Ureter (tissue), 1 donor: ENCODE data around the gene CHTOP. TPM values are rescaled to one million over a fixed set of nuclear protein-coding genes. Genes with fewer than 3 reads are reported as not detected.

ENCODE experiments used
- DNase-seq: peaks from one replicate; pipeline ENCODE4 v3.0.0-alpha.2; 2020; ENCODE audit warnings: low spot score
- total RNA-seq: library from RNA; stranded (reverse); gene quantifications from one replicate; pipeline ENCODE4 v1.2.4, GENCODE V29; 2023
- donor health status: DM: yes; HTN: yes; CAD: no.

Gene CHTOP
- total RNA-seq, 1 donor from 2014 or later = 91.7 TPM

DNA sequence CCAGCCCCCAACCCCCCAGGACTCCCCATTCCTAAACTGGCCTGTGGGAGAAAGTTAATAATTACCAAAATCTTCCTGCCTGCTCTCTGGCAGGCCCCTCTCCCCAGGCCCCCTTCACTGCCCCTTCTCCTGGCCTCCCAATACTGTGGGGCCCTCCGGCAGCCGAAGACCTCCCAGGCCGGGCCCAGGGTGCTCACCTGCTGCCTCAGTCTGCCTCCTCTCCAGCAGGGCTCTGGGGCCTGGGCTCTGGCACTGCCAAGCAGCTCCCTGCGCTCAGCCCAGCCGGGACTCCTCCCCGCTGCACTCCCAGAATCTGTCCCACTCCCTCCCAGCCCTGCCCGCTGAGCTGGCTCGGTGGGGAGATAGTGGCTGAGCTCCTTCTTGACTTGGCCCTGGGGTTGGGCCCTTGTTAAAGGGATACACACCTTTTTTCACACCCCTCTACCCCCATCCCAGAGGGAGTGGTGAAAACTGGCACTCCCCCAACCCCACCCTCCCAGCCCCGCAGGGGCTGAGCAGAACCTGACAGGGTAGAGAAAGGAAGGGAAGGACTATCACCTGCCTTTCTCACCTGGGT, 21.0 kb upstream of the CHTOP start, which contains the start of gene S100A16:
Gene S100A16 (minus strand): TSS at position 383 of the 577 bp plus-strand sequence. CDS start 4,986 bp downstream, outside the sequence.
- peak; percentile 89 for DNase-seq

DNA sequence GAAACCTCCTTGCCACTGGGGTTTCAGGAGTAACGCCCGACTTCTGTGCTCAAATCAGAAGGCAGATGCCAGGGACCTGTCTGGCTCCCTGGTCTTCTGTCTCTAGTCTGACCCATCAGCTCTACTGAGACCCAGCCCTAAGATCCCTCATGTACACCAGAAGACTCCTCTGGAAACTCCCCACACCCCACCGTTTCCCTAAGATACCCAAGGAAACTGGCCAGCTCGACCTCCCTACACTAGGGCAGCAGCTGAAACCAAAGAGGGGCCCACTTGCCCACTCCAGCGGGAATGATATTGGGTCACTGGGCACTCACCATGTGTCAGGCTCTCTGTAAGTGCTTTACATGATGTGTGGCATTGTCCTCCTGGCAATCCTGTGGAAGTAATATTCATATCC, 20.5 kb upstream of the CHTOP start:
- no peak for DNase-seq

DNA sequence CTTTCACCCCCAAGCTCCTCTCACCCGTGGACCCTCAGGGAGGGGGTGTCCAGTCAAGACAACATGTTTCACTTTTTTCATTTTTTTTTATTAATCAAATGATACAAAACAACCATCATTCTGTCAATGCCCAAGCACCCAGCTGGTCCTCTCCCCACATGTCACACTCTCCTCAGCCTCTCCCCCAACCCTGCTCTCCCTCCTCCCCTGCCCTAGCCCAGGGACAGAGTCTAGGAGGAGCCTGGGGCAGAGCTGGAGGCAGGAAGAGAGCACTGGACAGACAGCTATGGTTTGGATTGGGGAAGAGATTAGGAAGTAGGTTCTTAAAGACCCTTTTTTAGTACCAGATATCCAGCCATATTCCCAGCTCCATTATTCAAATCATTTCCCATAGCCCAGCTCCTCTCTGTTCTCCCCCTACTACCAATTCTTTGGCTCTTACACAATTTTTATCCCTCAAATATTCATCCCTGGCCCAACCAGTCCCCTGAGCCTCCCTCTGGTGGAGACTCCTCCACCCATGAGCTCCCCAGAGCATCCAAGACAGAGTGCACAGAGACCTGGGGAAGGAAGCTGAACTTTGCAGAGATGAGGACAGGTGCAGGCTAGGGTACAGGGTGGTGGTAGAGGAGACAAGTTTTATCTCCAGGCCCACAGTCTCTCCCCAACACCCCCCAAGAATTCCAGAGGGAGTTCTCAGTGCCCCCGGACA, 19.5 kb upstream of the CHTOP start:
- no peak for DNase-seq

DNA sequence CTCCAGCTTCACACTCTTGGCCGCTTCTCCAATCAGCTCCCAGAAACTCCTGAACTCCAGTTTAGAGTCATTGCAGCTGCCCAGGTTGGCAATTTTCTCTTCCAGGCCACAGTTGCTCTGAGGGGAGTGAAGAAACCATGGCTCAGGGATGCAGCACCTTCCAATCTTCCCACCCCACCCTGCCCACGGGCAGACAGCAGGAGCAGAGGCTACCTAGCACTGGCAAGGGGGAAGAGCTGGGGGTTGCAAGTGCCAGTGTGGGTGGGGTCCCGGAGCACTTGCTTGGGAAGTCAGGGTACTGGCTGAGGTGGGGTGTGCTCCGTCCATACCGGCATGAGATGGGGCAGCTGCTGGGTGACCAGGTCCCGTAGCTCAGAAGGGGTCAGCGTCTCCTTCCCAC, 19.0 kb upstream of the CHTOP start:
- DNase-seq = no peak

DNA sequence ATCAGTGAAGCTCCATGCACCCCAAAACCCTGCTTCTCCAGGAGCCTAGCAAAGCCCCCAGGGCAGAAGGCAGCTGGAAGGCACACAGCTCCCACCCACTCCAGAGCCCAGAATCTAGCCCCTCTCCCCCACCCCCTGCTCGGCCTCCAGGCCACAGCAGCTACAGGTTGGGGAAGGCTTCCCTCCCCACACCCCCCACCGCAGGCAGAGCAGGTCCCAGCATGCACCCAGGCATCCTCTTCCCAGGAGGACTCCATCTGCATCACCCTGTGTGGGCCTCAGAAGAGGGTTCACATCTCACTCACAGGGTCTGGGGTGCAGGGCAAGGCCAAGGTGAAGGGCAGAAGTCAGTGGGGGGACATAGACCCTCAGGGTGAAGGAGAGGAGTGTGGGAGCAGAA, 18.5 kb upstream of the CHTOP start:
- no peak for DNase-seq

DNA sequence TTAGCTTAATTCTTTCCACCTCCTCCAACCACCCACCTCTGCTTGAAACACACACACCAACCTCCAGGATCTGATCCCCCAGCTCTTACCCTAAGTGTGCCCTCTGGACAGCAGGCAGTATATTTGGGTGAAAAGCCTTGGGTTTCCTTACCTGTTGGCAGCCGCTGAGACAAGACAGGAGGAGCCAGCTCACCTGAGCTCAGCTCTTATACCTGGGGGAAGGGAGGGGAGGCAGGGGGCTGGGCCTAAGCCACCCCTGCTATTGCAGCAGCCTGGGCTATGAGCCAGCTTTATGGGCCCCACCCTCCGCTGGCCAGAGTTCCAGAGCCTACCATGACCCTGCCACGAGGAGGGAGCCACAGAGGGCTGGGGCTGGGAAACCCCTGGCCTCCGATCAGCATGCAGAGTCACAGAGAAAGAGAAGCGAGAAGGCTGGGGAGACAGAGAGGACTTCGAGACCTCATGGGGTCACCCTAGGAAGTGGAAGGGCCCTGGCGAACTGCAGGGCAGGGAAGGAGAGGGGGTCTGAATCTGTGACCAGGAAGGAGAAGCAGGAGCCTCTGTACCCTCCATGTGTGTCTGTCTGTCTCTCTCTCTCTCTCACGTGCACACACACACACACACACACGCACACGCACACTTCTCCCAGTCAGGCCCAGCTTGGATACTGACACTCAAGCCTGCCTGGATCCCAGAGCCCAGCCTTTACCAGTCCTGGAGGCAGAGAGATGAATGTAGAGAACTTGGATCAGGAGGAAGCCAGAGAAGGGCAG, 17.5 kb upstream of the CHTOP start, which contains the start of gene S100A14:
Gene S100A14 (minus strand): TSS at position 182 of the 773 bp plus-strand sequence. CDS start 467 bp downstream, outside the sequence.
- DNase-seq = peak; percentile 77

DNA sequence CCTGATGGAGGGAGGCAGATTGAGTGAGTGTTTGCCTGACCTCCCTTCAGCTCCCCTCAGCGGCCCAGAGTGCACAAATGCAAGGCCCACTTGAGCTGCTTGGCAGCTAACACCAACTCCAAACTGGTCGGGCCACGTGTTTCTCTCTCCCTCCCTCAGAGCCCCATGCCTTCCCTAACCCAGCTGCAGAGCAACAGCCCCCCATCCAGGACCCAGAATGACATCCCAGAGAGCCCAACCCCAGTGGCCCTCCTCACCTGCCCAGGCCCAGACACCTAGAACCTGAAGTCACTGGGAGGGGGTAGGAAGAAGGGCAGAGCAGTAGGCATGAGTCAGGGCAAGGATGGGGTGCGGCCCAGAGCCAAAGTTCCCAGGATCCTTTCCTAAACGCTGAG, 17.0 kb upstream of the CHTOP start:
- DNase-seq = no peak

DNA sequence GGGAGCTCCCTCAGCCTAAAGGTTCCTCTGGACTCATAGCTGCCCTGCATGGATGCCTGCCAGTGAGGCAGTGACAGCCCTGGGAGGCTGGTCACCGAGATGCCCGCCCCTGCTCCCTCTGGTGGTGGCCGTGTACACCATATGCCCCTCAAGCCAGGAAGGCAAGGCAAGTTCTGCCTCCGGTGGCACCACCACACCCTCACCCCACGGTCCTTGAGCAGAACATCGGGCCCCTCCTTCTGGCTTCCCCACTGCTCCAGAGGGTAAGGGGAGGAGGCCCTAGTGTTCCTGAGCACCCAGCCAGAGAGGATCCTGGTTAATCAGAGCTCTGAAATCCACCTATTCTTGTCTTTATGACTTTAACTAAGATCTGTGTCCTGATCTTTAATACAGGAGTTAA, 16.2 kb upstream of the CHTOP start:
- DNase-seq = peak; percentile 75

DNA sequence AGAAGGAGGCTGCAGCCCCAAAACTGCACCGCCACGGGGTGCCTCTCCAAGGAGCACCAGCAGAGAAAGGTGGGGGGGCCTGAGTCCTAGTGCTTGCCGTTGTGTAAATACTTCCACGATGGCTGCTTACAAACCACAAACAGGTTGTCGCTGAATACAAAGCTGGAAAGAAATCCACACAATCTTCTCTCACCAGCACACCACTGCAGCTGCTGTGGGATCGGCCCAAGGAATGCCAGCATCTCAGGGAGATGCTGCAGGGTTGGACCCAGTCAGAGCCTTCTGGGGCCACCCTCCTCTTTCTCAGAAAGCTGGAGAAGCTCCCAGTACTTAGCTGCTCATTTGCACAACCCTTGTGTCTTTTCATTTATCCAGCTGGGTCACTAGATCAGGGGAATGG, 14.7 kb upstream of the CHTOP start:
- DNase-seq = no peak

DNA sequence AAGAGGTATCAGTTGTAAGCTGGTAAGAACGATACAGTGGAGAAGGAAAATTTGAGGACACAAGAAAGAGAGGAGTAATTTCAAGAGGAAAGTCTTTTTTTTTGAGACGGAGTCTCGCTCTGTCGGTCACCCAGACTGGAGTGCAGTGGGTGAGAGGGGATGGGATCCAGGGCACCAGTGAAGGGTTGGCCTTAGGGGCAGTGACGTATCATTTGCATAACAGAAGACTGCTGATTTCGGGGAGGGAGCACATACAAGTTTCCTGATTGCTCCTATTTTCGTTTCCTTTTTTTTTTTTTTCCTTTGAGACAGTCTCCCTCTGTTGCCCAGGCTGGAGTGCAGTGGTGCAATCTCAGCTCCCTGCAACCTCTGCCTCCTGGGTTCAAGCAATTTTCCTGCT, 10.8 kb upstream of the CHTOP start:
- DNase-seq = no peak

DNA sequence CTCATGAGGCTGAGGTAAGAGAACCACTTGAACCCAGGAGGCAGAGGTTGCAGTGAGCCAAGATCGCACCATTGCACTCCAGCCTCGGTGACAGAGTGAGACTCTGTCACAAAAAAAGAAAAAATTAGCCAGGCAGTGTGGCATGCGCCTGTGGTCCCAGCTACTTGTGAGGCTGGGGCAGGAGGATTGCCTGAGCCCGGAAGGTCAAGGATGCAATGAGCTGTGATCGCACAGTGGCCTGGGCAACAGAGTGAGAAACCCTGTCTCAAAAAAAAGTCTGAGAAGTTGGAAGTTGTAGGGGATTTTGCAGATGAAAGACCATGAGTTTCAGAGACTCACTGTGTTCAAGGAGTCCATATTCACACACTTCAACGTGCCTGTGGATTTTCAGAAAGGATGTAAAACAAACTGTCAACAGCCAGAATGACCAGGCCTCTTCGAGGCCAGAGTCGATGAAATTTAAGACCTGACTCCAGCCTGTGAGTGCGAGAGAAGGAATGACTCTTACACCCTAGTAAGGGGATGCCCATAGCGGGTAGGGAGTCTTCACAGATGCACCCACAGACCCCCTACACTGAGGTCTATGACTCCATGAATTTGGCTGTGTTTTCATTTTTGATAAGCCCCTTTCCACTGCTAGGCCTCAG, 8.8 kb upstream of the CHTOP start:
- no peak for DNase-seq

DNA sequence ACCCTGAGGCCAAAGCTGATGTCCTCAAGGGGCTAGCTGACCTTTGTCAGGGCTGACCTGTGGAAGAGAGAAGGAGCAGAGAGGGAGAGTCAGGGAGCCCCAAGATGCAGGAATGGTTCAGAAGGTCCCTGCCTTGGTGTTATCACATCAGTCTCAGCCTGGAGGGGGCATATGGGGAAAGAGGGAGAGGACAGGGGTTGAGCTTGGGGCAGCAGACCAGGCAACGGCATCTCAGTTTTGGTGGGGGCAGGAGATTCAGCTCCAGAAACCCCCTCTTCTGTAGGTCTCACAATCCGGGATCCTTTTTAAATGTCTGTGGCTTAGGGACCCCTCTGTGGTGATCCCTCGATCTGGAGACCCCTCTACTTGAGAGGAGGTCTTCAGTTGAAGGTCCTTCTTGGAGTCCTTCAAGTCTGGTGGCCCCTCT, 7.4 kb upstream of the CHTOP start:
- no peak for DNase-seq

DNA sequence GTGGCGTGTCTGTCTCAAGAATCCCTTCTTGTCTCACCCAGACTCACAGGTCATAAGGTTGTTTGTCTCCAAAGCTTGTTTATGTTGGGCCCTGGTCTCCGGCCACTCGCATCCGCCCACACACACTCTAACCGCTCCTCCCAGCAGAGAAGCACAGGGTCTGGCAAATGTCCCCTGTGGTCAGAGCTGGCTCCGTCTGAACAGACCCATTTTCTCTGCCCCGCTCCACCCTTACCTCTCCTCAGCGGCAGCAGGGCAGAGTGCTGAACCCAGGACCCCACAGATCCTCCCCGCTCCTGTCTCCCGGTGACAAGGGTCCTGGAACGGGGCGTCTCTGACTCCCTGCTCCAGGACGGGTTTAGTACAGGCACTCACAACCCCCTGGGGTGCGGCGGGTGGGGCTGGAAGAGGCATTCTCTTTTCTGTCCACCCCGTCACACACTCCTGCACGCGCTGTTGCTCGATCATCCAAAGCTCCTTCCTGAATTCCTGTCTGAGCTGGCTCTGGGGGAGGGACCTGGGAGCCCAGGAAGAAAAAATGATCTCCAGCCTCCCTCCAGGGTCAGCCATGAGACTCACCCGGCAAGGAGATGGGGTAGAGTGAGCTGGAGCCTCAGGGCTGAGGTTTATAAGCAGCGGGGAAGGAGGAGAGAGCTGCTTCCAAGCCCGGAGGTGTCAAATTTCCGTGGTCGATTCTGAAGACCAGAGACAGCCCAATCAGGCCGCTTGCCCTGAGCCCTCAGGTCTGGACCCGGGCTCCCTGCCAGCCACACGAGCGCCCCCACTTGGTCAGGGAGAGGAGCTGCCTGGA, 6.8 kb upstream of the CHTOP start, which contains the start of gene S100A13:
Gene S100A13 (minus strand): TSS at position 602 of the 811 bp plus-strand sequence. CDS start 1,033 bp downstream, outside the sequence.
- peak; percentile 81 for DNase-seq

DNA sequence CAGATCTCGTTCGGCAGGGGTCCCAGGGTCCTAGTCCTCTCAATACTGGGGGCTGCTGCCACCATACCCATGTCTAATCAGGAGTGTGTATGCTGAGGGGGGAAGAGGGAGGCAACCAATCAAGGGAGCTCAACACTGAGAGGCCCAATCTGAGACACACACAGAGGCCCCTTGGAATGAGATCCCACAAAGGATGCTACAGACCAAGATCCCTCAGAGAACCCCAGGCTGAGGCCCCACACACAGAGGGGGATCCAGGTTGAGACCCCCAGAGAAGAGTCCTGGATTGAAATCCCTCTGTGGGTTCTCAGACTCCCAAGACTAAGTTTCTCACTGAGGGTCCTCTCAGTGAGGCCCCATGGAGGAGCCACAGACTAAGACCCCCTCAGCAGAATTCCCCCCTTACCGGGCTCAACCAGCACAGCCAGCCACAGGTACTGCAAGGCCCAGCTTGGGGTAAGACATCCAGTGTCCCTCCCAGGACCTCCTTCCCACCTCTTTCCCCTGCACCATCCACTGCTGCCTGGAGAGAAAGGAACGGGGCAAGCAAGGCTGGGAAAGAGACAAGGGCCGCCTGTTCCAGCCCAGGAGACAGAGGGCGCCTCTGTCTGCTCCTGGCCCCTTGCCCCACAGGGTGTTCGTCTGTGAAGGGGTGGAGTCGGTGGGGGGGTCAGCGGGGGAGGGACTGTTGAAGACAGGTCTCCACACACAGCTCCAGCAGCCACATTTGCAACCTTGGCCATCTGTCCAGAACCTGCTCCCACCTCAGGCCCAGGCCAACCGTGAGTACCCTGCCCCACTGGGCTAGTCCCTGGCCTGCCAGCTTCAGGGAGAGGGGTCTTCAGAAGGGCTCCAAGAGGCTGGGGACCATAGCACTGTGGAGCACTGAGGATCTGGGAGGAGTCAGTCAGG, 5.9 kb upstream of the CHTOP start, which contains the start of gene S100A1:
Gene S100A1 (plus strand): TSS at position 720 of the 912 bp plus-strand sequence. CDS start 2,088 bp downstream, outside the sequence.
- DNase-seq = no peak

DNA sequence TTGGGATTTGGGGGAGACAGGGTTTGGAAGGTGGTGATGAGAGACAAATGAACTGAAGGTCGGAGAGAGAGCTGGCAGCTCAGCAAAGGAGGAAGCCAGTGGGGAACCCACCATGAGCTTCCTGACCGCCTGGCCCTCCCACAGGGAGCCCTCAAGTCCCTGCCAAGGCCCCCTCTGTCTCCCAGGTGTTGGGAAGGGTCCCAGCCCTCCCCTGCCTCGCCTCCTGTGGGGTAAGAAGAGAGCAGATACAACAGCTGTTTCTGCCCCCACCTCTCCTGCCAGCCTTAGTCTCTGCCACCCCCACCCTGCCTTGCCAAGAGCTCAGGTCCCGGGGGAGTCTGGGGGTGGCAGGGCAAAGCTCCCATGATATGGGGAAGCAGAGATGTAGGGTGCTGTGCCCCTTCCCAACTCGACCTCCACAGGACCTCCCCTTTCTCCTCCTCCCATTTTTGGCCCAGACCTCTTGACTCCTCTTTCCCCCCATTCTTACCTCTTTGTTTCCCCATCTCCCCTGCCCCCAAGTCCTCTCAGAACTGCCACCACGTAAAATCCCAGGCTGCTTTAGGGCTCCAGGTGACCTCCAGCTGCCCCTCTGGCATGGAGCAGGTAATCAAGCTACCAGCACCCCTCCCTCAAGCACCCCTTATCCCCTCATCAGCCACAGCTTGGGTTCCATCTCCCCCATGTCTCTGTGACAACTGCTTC, 5.1 kb upstream of the CHTOP start:
- no peak for DNase-seq

DNA sequence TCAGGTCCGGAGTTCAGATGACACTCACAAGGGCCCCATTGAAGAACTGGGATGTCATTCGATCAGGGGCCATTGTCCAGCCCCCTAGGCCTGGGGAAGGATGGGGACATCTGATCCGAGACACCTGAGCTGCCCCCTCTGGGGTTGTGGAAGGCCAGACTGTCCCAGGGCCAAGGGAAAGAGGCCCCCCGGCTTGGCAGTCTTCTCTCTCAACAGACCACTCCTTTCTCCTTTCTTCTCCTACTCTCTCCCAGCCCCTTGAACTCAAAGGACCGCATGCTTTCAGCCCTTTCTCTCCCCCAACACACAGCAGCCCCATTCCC, 4.6 kb upstream of the CHTOP start:
- no peak for DNase-seq

DNA sequence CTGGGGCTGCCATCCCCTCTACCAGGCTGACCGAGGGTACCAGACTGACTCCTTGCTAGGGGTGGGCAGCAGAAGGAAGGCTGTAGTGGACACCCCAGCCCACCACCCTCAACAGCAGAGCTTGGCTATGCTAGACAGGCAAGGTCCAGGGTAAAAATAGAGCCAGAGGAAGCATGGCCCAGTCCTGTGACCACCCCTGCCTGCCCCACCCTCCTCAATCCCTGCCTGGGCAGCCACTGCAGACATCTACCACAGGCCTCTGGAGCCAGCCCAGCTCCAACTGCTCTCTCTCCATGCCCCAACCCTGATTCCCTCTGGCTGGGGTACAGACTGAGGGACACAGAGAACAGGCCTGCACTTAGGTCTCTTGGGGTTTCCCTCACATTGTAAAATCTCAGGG, 3.9 kb upstream of the CHTOP start:
- no peak for DNase-seq

DNA sequence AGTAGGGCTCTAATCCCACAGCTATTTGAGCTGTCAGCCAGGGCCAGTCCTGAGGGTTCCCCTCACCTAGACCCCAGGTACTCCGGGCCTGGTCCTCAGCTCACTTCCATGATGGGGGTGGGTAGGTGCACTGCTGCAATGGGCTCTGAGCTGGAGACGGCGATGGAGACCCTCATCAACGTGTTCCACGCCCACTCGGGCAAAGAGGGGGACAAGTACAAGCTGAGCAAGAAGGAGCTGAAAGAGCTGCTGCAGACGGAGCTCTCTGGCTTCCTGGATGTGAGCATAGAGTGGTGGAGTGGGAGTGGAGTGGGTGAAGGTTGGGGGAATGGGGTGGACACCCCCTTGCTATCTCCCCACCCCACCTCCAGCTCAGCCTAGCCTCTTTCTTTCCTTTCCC, 3.5 kb upstream of the CHTOP start:
- no peak for DNase-seq
